Measurements from ENCODE around the gene CNTNAP2.
"Not testable (repeated sequence)": the region's sequence is repeated elsewhere in the genome, so short reads cannot be mapped to it uniquely, and the experiment has no call there.

CNTNAP2 gene

DNA sequence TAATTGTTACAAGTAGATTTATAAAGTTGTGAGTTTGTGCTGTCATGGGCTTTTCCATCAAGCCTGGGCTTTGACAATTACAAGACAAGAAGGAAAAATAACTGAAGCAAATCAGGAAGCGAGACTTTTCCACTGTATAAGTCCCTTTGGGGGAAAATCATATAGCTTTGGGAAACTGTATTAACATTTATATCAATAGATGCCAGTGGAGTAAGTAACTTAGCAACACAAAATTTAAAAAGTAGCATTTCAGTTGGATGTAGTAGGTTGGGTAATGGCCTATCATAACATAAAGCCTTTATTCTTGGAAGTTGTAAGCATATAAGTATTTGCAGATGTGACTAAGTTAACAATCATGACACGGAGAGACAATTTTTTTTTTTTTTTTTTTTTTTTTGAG lies 931.1 kb downstream of the CNTNAP2 start:
- no peak for DNase-seq

DNA sequence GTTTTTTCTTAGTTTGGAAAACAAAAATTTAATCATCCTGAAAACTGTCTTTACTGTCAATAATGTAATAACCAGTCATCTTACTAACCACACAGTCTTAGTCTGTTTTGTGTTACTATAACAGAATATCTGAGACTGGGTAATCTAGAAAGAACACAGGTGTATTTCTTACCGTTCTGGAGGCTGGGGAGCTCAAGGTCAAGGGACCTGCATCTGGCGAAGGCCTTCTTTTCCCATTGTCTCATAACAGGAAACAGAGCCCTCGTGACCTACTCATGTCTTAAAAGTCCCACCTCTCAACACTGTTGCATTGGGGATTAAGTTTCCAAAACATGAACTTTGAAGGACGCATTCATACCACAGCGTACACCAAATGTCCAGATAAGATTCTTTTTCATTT lies 932.3 kb downstream of the CNTNAP2 start:
- DNase-seq, result no peak

DNA sequence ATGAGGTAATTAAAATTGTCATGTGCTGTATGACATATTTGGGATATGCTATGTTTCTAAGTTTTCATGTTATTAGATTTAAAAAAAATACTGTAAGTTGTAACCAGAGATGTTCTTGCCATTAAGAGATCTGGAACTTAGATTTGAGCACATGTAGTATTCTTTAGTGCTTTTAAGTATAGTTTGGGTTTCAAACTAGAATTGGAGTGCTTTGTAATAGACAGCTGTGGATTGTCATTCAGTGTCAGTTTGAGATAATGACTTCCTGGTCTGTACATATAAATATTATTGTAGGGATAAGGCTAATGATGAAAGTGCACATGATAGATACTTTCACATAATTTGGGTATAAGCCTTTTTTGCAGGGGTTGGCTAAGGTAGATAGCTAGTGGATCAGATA lies 936.2 kb downstream of the CNTNAP2 start:
- no peak for DNase-seq

DNA sequence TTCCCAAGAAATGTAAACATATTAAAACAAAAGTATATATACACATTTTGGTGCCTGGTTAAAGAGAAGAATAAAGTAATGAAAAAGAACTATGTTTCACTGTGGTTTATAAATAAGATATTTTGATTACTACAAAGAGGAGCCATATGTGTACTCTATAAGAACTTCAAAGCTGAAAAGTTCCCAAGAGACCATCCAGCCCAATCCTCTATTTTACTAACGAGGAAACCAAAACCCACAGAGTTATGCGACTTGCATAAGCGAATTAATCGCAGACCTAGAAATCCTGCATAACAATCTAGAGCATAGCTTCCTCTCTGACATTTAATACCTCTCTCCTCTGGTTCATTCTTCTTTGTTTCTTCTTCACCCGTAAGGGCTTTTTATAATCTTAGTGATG lies 937.1 kb downstream of the CNTNAP2 start:
- no peak for DNase-seq

DNA sequence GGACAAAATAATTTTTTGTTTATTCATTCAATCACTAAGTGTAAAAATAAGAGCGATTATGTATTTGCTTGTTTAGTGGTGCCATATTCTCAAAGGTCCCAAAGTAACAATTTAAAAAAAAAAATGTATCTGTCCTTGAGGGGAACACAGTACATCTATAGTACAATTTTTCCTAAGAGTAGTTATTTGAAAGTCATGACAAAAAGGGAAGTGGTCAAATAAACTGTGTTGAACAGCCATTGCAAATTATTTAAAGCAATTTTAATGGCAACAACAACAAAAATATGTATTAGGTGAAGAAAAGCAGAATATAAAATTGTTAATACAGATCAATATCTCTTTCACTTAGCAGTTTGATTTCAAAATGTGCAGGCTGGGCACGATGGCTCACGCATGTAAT lies 943.5 kb downstream of the CNTNAP2 start:
- DNase-seq, result no peak

DNA sequence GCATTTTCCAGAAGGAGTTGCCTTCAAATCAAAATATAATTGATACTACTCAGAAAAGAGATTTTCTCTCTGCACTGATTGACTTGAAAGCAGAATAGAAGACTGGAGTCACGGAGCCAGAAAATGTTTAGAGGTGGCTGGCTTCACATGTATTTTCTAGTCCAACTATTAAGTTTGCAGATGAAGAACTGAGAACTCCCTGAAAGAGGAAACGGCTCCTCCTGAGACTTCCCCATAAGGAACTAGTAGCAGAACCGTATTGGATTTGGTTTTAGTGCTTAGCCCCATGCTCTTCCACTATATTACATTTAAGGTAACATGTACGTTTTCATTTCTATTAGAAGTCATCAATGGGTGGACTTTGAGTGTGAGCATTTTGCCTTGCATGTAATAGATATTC lies 946.3 kb downstream of the CNTNAP2 start:
- no peak for DNase-seq

DNA sequence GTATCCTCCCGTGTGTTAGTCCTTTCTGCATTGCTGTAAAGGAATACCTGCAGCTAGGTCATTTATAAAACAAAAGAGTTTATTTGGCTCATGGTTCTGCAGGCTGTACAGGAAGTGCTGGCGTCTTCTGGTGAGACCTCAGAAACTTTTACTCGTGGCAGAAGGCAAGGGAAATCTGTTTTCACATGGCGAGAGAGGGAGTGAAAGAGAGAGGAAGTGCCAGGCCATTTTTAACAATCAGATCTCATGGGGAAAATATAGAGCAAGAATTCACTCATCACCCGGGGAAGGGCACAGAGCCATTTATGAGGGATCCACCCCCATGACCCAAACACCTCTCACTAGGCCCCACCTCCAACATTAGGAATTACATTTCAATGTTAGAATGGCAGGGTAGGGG lies 952.2 kb downstream of the CNTNAP2 start:
- no peak for DNase-seq

DNA sequence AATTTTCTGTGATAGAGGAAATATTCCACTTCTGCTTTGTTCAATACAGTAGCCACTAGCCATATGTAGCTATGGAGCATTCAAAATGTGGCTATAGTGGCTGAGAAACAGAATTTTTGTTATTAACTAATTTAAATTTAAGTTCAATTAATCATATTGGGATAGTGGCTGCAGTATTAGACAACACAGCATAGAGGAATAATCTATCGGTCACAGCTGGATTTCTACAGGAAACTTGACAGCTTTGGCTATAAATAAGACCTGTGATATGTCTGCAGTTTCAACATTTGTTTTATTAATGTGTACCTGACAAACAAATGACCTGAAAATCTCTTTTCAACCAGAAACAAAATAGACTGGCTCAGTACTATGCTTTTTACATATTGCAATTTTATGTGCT lies 953.2 kb downstream of the CNTNAP2 start:
- no peak for DNase-seq

DNA sequence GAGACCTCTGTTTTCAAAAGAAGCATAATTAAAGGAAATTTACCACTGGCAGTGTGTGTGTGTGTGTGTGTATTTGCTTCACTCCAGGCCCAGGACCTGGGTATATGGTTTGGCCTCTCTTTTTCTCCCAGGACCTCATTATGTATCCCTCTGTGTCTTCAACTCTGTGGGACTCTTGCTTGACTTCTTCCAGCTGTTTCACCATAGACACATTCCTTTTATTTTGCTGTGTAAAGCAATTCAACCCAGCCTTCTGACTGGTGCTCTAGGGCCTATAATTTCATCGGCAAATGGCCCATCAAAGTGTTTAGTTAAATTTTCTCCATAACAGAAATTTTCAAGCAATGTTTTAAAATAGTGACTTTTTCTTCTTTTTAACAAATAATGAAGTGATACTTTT lies 954.3 kb downstream of the CNTNAP2 start:
- no peak for DNase-seq

DNA sequence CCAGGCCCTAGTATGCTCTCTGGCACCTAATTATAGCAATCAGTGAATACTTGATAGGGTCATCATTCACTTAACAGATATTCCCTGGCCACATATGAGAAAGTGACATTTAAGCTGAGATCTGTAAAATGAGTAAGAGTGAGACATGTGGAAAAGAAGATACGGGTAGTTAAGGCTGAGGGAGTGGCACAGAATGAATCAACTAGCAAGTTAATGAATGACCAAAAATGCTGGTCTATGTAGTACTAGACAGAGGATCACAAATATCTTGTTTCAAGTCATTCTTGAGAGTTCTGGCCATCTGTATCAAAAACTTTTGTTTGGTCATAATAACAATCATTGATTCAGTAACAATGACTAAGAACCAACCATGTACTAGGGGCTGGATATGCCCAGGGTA lies 954.9 kb downstream of the CNTNAP2 start:
- DNase-seq, result no peak

DNA sequence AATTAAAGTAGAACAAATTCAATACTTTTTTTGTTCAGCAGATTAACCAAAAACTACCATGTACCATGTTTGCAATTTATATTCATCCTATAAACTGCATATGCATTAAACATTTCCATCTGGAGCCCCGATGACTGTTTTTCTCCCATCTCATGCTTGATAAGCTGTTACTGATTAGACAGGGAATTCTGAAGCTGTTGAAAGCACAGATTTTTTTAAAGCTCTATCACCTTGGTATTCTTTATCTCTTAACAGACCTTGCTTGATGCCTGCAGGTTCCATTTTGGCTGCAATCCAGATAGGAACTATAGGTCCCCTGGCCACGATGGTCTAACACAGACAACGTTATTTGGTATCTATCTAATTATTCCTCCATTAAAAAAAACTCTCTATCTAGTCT lies 961.7 kb downstream of the CNTNAP2 start:
- DNase-seq, result no peak

DNA sequence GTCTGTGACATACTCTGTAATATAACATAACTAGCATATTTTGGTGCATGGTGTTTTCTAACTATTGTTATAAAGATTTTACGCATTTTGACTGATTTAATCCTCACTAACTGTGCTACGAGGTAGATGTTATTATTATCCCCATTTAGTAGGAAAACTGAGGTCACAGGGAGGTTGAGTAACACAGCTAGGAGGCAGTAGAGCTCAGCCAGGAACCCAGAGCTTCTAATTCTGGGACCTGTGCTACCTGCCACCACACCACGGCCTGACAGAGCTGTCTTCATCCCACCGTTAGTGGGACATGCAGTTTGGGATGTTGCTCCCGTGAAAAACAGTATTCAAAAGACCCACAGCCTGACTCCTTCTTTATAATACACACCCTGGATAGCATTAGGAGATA lies 962.5 kb downstream of the CNTNAP2 start:
- DNase-seq, result no peak

DNA sequence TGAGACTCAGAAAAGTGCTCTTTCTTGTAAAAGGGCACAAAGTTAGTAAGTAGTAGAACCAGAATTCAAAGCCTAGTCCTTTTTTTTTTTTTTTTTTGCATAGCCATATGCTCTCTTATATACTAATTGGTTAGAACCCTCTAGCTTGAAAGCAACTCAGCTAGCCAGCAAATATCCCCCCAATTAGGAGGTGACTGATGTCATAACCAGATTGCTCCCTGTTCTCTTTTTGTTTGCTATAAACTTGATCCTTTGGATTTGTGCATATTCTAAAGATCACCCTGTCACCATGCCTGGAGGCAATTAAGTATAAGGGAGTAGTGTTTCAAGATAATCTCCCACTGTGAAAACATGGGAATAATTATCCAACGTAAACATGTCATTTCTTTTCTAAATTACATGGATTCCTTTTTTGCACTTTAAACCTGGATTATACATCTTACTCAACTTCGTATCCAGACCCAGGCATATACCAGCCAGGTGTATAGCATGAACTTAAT lies 963.4 kb downstream of the CNTNAP2 start:
- no peak for DNase-seq

DNA sequence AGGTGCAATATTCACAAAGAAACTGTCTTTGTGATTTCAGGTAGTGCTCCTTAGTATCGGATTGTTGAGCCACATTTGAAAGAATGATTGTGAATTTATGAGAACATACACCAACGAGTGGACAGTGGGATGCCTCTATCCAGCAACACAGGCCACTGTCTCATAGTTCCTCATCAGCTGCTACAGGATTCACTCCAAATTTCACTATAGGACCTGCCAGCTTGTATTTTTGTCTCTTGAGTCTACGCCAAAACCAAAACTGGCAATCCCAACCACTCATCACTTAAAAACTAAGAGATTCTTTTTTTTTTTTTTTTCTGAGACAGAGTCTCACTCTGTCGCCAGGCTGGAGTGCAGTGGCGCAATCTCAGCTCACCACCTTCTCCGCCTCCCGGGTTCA lies 964.5 kb downstream of the CNTNAP2 start:
- DNase-seq, result no peak

DNA sequence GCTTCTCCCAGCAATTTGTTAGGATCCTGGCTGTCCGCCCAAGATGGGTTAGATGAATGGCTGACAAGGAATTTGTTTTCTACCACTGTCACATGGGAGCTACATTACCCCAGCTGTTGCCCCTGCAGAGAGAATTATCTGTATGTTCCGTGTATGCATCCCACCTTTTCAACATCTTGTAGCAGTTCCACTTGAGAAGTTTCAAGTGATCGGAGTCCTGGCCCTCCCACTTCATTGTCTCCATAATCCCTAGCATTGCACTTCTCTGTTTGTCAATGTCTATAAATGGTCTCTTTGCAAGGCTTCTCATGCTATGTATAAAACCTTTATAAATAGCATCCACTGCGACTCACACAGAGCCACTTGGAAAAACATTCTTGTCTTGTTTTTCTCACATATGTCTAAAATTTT lies 972.5 kb downstream of the CNTNAP2 start:
- DNase-seq, result no peak

DNA sequence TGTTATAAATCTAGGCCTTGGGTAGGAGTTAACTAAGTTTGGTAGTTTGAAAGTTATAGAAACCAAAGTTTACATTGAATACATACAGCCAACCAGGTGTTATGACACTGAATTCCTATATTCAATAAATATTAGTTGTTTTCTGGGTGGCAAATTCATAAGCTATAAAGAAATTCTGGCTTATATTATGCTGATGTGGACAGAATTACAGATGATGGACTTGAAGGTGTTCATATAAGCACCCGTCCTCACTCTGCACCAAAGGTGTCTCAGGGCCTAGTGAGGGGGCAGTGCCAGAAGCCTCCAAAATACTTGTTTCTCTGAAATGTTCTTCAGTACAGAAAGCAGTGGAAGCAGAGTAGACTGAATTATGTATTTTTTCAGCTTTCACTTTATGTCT lies 973.0 kb downstream of the CNTNAP2 start:
- no peak for DNase-seq

DNA sequence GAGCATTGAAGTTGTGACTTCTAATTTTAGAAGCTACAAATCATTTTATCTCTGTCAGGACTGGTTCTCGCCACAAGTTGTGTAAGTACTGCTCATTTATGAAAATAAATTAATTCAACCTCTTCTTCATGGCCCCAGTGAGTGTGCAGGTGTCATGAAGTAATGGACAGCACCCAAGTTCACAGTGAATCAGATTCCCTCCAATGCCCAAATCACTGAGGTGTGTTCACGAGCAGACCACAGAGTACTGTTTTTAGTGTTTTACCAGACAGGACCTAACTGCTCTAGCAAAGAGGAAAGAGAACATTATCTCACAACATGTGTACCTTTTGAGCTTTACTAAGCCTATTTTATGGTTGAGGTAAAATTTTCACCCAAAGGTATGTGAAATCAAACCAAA lies 980.0 kb downstream of the CNTNAP2 start:
- DNase-seq, result no peak

DNA sequence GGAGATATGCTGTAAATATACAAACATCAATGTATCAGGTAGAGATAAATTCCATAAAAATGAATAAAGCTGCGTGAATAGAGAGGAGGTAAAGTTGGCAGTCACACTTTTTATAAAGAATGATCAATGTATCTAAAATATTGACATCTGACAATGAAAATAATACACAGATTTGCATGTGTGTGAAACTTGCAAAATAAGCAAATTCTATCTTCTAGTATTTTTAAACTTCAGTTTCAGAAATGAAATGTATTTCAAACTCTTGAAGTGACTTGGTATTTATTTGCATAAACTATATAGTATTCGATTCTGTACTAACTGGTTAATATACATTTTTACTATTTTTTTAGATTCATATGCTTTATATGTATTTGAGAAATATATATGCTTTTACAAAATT lies 986.6 kb downstream of the CNTNAP2 start:
- no peak for DNase-seq

DNA sequence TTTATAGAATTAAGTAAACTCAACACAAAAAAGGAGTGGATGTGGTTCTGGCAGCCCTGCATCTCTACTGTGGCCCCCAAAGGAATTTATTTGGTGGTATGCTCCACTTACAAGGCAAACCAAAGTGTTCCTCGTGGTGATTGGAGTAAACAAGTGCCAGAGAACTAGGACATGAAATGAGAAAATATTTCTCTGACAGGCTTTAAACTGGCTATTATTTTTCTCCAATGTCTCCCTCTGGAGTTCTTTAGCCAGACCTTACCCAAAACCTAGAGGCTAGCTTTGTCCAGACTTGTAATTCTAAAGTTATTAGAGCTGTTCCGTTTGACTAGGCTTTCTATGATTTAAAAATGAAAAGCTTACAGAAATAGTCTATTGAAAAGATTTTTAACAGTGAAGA lies 990.1 kb downstream of the CNTNAP2 start:
- no peak for DNase-seq

DNA sequence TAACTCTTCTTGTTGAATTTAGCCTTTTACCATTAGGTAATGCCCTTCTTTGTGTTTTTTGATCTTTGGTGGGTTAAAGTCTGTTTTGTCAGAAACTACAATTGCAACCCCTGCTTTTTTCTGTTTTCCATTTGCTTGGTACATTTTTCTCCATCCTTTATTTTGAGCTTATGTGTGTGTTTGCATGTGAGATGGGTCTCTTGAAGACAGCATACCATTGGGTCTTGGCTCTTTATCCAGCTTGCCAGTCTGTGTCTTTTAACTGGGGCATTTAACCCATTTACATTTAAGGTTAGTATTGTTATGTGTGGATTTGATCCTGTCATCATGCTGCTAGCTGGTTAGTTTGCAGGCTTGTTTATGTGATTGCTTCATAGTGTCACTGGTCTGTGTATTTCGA lies 997.9 kb downstream of the CNTNAP2 start:
- not testable (repeated sequence) for DNase-seq

DNA sequence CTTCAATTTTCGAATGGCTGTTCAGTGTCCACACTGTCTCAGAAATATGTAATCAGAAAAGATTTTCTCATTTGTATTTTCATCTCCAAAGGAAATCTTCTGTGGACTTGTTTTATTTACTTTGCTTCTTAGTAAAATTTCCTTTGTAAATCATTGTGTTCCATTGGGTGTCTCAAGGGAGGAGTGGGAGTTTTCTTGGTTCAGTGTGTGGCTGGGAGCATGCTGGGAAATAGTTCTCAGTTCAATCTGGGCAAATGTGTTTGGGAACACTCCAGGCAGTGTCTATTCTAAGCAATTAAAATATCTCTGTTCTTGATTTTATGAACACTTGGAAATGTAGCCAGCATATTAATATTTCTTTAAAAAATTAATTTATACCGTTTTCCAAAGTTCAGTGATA lies 1019.8 kb downstream of the CNTNAP2 start:
- no peak for DNase-seq

DNA sequence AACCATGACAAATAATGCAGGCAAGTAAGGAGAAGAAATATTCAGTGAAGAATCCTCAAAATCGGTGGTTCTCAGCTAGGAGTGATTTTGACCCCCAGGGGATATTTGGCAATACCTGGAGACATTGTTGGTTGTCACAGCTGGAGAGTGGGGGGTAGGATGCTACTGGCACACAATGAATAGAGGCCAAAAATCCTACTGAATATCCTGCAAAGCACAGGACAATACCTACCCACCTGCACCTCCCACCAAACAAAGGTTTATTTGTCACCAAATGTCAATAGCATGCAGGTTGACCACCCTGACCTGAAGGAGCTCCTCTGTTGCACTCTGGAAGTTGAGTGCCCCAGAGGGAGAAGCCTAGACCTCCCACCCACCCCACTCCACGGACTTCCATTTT lies 1028.6 kb downstream of the CNTNAP2 start:
- no peak for DNase-seq

DNA sequence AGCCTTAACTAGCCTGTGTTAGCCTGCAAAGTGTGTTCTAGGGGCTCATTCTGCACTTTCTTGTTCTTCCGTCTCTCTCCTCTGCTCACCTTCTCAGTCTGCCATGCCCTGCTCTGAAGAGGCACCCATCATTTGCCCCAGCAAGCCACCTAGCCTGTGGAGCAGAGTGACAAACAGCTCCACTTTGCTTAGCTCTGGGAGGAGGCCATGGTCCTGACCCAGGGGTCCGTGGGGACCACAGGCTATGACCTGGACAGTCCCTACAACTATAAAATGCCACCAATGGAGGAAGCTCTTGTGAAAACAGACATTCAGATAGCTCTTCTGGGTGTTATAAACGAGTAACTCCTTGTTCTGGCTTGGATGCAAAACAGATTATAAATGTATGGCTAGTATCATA lies 1029.6 kb downstream of the CNTNAP2 start:
- DNase-seq, result no peak

DNA sequence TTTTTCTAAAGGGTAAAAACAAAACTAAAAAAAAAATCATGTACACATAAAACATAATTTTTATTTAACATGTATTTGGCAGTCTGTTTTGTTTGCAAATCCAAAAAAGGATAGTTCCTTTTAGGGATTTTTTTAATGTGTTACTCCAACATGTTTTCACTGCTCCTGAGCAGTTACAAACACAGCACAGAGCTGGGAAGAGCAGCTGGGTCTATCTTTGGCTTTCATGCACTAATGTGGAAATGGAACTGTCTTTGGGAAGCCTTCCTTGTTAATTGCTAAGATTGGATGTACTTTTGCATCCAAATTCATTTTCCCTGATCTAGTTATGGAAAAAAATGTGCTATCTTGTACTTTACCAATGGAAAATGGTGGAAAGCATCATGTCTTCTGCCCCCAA lies 1035.1 kb downstream of the CNTNAP2 start:
- no peak for DNase-seq

DNA sequence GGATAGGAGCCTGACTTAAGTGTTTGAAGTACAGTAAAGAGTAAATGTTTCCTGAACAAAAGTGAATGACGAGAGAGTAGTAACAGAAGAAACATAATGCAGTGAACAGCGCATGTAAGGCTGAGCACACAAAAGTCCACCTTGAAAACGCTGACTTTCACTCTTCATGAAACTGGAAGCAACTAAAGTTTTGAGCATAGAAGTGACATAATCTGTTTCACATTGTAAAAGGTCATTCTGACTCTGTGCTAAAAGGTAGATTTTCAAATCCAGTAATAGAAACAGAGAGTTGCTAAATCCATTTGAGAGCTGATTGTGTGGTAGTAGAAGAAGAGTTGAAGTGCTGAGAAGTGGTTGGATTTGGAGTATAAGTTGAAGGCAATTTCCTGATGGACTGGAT lies 1037.0 kb downstream of the CNTNAP2 start:
- no peak for DNase-seq

DNA sequence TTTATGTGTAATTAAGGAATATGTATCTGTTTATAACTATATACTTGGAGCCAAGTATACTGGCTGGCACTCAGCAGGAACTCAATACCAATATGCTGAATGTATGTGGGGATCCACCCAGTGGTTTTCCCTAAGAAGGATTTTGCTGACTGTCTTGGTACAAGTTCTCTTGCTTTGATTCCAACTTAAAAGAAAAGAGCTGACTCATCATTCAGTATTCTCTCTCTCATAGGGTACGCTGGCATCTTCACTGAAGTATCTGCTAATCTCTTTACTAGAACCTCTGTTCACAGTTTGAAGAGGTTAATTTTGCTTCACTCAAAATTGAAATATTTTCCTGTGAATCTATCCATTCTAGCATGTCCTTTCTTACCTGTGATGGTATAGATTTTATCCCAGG lies 1044.8 kb downstream of the CNTNAP2 start:
- DNase-seq, result no peak
